HEK293T (cell line): ENCODE data around the gene TAF11L10.
"Not testable (repeated sequence)": the region's sequence is repeated elsewhere in the genome, so short reads cannot be mapped to it uniquely, and the experiment has no call there.

Experiments used
- BHLHE40 ChIP-seq: fragments of 450-650 bp; IDR thresholded peaks from 2 replicates; pipeline ENCODE4 v1.6.1; 2016; ENCODE audit warnings: mild to moderate bottlenecking, moderate library complexity, borderline replicate concordance
- ELF4 ChIP-seq: fragments of 450-650 bp; IDR thresholded peaks from 2 replicates; pipeline ENCODE4 v1.6.1; 2017; ENCODE audit warnings: antibody characterized with exemption
- FOXA1 ChIP-seq: fragments of 450-650 bp; IDR thresholded peaks from 2 replicates; pipeline ENCODE4 v1.6.1; 2016; ENCODE audit warnings: mild to moderate bottlenecking
- FOXK2 ChIP-seq: fragments of 450-650 bp; IDR thresholded peaks from 2 replicates; pipeline ENCODE4 v1.6.1; 2016; ENCODE audit warnings: mild to moderate bottlenecking
- FOXM1 ChIP-seq: fragments of 450-650 bp; IDR thresholded peaks from 2 replicates; pipeline ENCODE4 v1.6.1; 2017; ENCODE audit warnings: mild to moderate bottlenecking, borderline replicate concordance
- HDGF ChIP-seq: fragments of 450-650 bp; IDR thresholded peaks from 2 replicates; pipeline ENCODE4 v1.6.1; 2017; ENCODE audit warnings: antibody characterized with exemption, borderline replicate concordance
- L3MBTL2 ChIP-seq: fragments of 450-650 bp; conservative IDR thresholded peaks from 2 replicates; pipeline ENCODE4 v1.6.1; 2016; ENCODE audit warnings: mild to moderate bottlenecking
- LEF1 ChIP-seq: fragments of 450-650 bp; IDR thresholded peaks from 2 replicates; pipeline ENCODE4 v1.6.1; 2017; ENCODE audit warnings: mild to moderate bottlenecking, borderline replicate concordance
- NFRKB ChIP-seq: fragments of 450-650 bp; IDR thresholded peaks from 2 replicates; pipeline ENCODE4 v1.6.1; 2016; ENCODE audit warnings: mild to moderate bottlenecking, moderate library complexity
- PKNOX1 ChIP-seq: fragments of 450-650 bp; IDR thresholded peaks from 2 replicates; pipeline ENCODE4 v1.6.1; 2016
- SP1 ChIP-seq: fragments of 450-650 bp; IDR thresholded peaks from 2 replicates; pipeline ENCODE4 v1.6.1; 2017
- SUZ12 ChIP-seq: fragments of 450-650 bp; IDR thresholded peaks from 2 replicates; pipeline ENCODE4 v1.6.1; 2016; ENCODE audit warnings: mild to moderate bottlenecking
- TARDBP ChIP-seq: fragments of 450-650 bp; IDR thresholded peaks from 2 replicates; pipeline ENCODE4 v1.6.1; 2016
- ZNF384 ChIP-seq: fragments of 450-650 bp; IDR thresholded peaks from 2 replicates; pipeline ENCODE4 v1.6.1; 2016

- not testable (repeated sequence) for TF ChIP-seq FOXM1, BHLHE40, LEF1, SP1, FOXA1, L3MBTL2, HDGF, NFRKB, TARDBP, ELF4, PKNOX1, SUZ12, ZNF384, FOXK2
Observed at GRCh38 chr5:17597728-17598127, at the start of gene TAF11L10.
